Activated naive CD4-positive, alpha-beta T cell treated with anti-CD3 and anti-CD28 coated beads, Interleukin-2, amount 50 U/mL, for 16 hours (primary cell): ENCODE measurements around the gene SPIRE1.
"Not testable (repeated sequence)": the region's sequence is repeated elsewhere in the genome, so short reads cannot be mapped to it uniquely, and the experiment has no call there.

Experiments
- DNase-seq: peaks from one replicate; pipeline ENCODE4 v3.0.0-alpha.2; 2020

SPIRE1 gene

GRCh38 chr18:12645751-12646203 lies 12.1 kb downstream of the SPIRE1 start:
- DNase-seq, result no peak

DNA sequence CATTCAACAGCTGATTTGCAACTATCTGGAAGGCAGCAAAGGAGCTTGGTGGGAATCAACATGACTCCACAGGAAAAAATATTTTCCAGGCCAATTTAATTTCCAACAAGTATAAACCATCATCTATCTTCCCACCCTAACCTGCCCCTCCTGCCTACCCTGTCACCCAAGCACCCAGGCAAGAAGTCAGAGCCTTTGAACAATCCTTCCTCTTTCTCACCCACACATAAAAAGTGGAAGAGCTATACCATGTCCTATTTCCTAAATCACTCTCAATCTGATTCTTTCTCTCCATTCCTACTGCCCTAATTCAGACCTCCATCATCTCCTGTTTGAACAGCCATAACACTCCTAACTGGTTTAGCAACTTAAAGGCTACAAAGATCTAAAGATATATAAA lies 12.7 kb downstream of the SPIRE1 start:
- DNase-seq, result no peak

DNA sequence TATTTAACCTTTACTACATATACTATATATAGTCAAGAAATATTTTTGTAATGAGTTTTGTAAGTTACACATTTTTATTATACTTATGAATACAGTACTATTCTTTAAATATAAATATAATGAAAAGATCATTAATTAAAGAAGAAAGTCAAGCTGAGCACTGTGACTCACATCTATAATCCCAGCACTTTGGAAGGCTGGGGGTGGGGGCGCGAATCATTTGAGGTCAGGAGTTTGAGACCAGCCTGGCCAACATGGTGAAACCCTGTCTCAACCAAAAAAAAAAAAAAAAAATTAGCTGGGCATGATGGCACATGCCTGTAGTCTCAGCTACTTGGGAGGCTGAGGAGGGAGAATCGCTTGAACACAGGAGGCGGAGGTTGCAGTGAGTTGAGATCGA lies 14.2 kb downstream of the SPIRE1 start:
- not testable (repeated sequence) for DNase-seq

DNA sequence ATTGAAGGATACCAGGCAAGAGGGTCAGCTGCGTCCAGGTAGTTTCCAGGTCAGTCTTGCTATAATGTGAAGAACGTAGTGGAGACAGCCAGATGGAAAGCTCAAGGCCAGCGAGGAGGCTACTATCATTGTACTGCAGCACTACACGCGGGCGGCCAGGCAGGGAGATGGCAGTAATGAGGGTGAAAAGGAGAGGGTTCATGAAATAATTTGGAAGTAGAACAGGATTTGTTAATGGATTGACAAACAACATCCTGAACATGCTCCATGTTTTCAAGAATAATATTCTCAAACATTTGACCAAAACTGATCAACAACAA lies 17.1 kb downstream of the SPIRE1 start:
- DNase-seq, result no peak

- no peak for DNase-seq
These were observed 17.7 kb downstream of the SPIRE1 start for GRCh38 chr18:12639990-12640880.

DNA sequence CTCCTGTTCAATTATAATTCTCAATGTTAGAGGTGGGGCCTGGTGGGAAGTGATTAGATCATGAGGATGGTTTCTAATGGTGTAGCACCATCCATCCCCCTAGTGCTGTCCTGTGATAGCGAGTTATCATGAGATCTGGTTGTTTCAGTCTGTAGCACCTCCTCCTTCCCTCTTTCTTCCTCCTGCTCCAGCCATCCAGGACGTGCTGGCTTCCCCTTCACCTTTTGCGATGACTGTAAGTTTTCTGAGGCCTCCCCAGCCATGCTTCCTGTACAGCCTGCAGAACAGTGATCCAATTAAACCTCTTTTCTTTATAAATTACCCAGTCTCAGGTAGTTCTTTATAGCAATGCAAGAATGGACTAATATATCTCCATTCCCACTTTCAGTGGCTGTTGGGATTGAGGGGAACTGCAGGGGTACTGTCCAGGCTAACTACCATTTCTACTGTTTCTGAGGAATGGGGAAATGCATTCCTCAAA lies 19.2 kb downstream of the SPIRE1 start:
- no peak for DNase-seq

- DNase-seq, result no peak
These were observed 19.8 kb downstream of the SPIRE1 start for GRCh38 chr18:12637901-12638643.

DNA sequence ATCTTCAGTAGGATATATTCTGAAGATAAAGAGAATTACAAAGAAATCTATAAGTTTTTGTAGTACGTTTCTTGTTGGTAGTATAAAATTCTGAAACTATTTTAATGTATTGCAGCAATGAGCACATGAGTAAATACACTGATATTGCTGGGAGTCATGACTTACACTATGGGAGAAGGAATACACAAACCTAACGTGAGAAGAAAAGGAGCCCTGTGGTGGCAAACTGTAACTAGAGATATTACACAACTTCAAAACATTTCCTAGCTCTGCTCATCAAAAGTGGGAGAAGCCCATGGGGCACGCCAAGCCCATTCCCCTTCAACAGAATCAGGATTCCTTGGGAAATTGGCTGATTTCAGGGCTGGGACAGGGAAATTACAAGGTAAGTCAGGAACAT lies 20.5 kb downstream of the SPIRE1 start:
- no peak for DNase-seq

GRCh38 chr18:12631831-12632477 lies 26.0 kb downstream of the SPIRE1 start:
- no peak for DNase-seq

GRCh38 chr18:12630136-12630535 lies 27.8 kb downstream of the SPIRE1 start:
- DNase-seq, result no peak

DNA sequence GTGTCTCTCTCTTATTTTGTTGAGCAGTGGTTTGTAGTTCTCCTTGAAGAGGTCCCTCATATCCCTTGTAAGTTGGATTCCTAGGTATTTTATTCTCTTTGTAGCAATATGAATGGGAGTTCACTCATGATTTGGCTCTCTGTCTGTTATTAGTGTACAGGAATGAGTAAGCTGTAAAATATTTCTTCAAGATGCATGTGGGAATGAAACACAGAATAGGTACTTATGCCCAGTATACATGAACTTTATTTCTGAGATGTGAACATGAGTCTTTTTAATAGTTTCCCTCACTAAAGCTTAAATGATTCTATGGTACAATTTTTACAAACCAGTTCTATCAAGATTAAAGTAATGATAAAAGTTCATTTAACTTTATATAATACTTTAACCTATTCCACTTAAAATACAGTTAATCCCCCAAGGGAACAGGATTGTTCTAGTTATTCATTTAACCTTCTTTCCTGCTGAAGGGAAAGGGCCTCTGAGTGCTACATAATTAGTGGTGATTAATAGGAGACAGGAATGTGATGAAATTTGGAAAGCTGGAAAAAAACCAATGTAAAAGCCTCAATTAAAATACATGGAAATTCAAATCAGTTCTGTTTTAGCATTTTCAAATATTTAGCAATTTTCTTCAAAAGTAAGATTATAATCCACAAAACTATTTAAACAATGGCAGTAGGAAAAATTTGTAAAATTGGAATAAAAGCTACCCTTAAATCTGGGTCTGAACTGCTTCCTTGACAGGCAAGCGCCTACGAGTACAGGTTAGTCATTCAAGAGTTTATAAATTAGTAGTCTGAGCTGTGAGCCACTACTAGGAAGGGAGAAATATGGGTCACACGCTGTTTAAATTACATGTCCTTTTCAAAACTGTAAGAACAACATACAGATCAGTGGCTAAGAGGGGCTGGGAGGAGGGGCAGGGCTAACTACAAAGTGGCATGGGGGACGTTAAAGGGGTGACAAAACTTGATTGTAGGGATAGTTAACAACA lies 28.9 kb downstream of the SPIRE1 start:
- no peak for DNase-seq

- not testable (repeated sequence) for DNase-seq
These were observed 30.7 kb downstream of the SPIRE1 start for GRCh38 chr18:12627199-12627598.

DNA sequence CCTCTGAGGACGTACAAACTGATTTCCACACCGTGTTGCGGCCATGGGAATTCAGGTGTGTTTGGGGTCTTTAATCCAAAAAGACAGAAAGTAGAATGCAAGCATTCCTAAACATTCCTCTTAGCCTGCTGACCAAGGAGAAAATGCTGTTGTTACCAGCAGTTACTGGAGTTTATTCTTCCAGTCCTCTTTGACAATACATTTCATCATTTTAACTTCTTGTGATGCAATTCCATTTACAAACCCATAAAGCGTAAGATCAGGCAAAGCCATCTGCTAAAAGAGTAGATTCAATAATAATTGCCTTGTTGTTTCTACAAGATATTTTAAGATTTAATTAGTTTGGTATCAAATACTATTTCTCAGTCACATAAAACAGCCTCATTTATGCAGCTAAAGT lies 32.7 kb downstream of the SPIRE1 start:
- no peak for DNase-seq

DNA sequence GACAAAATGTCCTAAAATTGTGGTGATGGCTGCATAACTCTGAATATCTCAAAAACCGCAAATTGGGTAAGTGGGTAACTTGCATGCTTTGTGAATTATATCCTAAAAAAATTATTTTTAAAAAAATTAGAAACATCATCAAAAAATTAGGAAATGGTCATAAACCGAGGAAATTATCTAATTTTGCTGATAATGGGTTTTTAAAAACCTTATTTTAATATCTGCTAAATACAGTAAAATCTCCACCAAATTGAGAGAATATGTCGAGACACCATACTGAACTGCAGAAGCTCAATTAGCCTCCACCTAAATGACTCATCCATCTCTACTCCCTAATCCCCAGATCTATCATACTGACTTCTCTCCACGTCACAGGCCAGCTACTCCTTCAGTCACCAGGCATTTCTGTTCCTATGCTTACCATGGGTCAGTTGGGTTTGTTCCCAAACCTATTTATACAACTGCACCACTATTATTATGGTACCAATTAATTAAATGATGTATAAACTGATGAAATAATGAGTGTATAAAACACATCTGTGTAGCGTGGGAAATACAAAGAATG lies 36.1 kb downstream of the SPIRE1 start:
- no peak for DNase-seq

GRCh38 chr18:12615748-12616147 lies 42.2 kb downstream of the SPIRE1 start:
- no peak for DNase-seq

DNA sequence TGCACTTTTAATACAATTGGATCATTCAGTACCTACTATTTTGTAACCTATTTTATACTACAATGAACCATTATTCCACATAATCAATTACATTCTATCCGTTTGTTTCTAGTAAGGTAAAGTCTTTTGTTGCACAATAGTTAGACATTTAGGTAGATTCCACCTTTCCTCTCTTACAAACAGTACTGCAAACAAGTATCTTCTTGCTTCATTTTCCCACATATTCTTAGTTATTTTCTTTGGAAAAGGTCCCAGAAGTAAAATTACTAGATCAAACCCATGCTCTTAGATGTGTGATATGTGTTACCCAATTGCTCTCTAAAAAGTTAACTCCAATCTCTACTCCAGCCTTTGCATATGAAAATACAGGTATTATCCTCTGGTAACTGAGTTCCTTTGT lies 49.6 kb downstream of the SPIRE1 start:
- no peak for DNase-seq

DNA sequence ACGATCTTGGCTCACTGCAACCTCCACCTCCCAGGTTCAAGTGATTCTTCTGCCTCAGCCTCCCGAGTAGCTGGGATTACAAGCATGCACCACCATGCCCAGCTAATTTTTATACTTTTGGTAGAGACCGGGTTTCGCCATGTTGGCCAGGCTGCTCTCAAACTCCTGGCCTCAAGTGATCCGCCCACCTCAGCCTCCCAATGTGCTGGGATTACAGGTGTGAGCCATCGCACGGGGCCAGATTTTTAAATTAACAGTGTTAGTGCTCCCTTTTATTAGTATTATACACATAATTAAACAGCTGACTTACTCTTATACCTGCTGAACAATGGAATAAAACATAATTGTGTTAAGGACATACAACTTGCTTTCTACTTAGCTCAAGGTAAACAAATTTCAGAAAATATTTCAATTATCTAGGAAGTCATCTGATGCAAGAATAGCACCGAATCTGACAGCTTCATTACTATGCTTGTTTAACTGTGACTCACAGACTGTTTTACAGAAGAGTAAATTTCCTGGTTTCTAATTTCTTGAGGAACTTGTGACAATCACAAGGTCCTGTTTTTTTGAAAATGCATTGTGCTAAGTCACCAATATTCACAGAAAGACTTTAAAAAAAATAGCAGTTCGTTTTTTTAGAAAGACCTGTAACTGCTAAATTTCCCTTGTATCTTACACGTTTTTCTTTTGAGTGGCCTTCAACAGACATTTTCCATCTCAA lies 51.2 kb downstream of the SPIRE1 start:
- DNase-seq, result no peak

GRCh38 chr18:12604445-12605007 lies 53.4 kb downstream of the SPIRE1 start:
- no peak for DNase-seq

DNA sequence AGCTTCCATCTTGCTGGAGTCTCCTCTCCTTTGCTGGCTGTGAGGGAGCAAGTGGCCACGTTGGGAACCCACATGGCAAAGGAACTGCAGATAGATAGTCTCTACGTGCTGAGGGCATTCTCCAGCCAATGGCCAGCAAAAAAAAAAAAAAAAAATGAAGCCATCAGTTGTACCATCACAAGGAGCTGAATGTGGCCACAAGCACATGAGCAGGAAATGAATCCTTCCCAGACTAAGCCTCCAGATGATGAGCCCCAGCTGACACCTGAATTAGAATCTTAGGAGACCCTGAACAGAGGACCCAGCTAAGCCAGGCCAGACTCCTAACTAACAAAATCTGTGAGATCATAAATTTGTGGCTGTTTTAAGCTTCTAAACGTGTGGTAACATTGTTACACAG lies 57.9 kb downstream of the SPIRE1 start:
- DNase-seq, result no peak

GRCh38 chr18:12599543-12599942 lies 58.4 kb downstream of the SPIRE1 start:
- no peak for DNase-seq
